Omental fat pad (tissue), 4 donors: ENCODE data around the gene AMOTL2. TPM values are rescaled to one million over a fixed set of nuclear protein-coding genes. Genes with fewer than 3 reads are reported as not detected.

Source experiments
- ATAC-seq: fragments of 150-250 bp; one replicate; pipeline ENCODE4 v1.9.1; 2016; ENCODE audit warnings: mild to moderate bottlenecking, moderate library complexity; ENCODE audit not compliant: low FRiP score
- DNase-seq: peaks from one replicate; pipeline ENCODE4 v3.0.0-alpha.2; 2019; ENCODE audit warnings: low spot score
- total RNA-seq, 4 donors: library from RNA; depleted of rRNA; stranded (reverse); fragments of >200 nt; gene quantifications; one replicate each; pipeline ENCODE4 v1.1.0, GENCODE V29; 2016
- TF ChIP-seq, protein P1 (sequence below), 3 donors: fragments of 450-650 bp; IDR thresholded peaks; one replicate each; pipeline ENCODE4 v1.5.1; 2016 to 2017; ENCODE audit warnings: antibody characterized with exemption in 3 of 3, mild to moderate bottlenecking in 3 of 3, moderate library complexity in 2 of 3

Gene AMOTL2
- total RNA-seq, 4 donors from 2014 or later = 99.0 to 201 (median 158) TPM

DNA sequence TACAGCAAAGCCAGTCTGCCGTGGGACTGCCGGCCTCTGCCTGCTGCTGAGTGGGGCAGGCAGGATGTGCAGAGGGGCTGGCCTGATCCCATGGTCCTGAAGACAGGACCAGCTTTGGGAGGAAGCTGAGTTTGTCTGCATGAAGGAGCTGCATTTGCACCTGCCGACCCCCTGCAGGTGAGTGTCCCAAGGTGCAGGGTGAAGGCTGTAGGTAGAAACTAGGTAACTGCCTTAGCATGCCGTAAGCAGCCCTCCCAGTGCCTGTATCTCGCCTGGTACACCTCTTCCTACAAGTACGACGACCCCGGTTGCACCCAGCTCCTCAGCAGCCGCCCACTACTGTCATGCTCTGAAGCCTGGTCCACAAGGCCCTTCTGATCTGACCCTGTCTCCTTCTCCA, 34.9 kb downstream of the AMOTL2 start:
- TF ChIP-seq, protein P1, sequence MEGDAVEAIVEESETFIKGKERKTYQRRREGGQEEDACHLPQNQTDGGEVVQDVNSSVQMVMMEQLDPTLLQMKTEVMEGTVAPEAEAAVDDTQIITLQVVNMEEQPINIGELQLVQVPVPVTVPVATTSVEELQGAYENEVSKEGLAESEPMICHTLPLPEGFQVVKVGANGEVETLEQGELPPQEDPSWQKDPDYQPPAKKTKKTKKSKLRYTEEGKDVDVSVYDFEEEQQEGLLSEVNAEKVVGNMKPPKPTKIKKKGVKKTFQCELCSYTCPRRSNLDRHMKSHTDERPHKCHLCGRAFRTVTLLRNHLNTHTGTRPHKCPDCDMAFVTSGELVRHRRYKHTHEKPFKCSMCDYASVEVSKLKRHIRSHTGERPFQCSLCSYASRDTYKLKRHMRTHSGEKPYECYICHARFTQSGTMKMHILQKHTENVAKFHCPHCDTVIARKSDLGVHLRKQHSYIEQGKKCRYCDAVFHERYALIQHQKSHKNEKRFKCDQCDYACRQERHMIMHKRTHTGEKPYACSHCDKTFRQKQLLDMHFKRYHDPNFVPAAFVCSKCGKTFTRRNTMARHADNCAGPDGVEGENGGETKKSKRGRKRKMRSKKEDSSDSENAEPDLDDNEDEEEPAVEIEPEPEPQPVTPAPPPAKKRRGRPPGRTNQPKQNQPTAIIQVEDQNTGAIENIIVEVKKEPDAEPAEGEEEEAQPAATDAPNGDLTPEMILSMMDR (IDR thresholded peaks at IDR 0.05) = no peak
- ATAC-seq (no peak), DNase-seq (no peak)

GRCh38 chr3:134338516-134339261, 35.6 kb downstream of the AMOTL2 start:
- ATAC-seq (no peak), DNase-seq (no peak)
- TF ChIP-seq, protein P1 (IDR thresholded peaks at IDR 0.05) = no peak

- ATAC-seq = no peak
- TF ChIP-seq, protein P1 (IDR thresholded peaks at IDR 0.05) = no peak
- no peak for DNase-seq
Measured at GRCh38 chr3:134338201-134338512, 36.1 kb downstream of the AMOTL2 start.

DNA sequence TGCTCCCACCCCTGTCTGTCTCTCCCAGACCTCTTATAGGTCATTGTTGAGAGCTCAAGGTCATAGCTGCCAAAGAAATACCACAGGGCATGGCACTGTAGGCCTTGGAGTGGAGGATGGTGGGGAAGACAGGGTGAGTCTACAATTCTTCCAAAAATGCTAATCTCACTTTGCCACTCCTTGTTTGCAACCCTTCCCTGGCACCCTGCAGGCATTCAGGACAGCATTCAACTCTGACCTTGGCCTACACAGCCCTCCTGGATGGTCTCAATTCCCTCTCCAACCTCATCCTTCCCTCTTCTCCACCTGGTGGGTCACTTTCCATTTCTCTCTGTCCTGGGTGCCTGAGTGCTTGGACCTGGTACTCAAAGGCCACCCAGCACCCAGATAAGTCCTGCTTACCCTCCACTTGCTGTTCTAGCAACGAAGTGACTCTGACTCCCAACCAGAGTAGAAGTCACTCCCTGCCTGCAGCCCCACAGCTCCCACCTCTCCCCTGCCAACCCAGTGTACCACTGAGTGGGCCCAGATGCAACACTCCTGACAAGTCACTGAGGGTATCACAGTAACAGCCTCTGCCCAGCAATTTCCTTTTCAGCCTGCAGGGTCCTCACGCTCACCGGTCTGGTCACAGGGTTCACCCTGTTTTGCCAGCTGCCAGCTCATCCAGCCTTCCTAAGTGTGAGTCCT, 36.6 kb downstream of the AMOTL2 start:
- ATAC-seq (no peak), DNase-seq (no peak)
- TF ChIP-seq, protein P1 (IDR thresholded peaks at IDR 0.05) = no peak

DNA sequence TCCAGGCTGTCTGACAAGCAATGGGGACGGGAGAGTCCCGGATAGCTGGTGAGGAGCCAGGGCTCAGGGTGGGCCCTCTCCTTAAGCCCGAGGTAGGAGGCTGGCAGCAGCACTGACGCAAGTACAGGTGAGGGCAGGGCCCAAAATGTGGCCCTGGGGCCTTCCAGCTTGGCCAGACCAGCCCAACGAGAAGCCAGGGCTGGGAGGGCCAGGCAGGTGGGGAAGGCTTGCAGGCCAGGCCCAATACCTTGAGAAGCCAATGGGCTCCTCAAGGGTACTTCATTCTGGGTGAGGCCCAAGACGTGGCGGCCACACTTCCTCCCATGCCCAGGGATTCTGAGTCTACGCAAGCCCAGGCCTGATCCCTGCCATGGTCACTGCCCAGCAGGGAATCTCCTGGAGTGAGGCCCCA, 37.2 kb downstream of the AMOTL2 start:
- TF ChIP-seq, protein P1 (IDR thresholded peaks at IDR 0.05) = no peak
- ATAC-seq (no peak), DNase-seq (no peak)

DNA sequence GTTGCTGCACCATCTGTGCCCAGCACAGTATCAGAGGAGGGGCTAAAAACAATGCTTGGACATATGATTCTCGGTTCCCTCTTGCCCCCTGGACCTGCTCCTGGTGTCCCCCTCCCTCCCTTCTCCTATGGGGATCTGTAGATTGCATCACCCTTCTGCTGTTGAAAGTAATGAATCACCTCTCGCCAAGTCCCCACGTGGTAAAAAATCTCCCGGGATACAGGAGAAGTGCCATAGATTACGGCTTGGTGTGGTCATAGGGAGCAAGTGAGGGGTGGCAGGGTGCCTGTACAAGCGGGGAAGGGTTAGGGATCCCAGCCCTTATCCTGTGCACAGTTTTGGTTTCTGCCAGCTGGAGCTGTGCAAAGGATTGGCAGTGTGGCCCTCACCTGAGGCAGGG, 37.7 kb downstream of the AMOTL2 start:
- ATAC-seq = peak; percentile 43
- DNase-seq = no peak

More for the DNA sequence above, 37.7 kb downstream of the AMOTL2 start:
- TF ChIP-seq, protein P1 (IDR thresholded peaks at IDR 0.05) = no peak
